ENCODE measurements around the gene ADAM12.

- TF ChIP-seq MAX (IDR thresholded peaks at IDR 0.05): no peak
- no peak for TF ChIP-seq CEBPB (IDR thresholded peaks at IDR 0.05)
- TF ChIP-seq TEAD4 (IDR thresholded peaks at IDR 0.05): no peak
- TF ChIP-seq, protein P1, sequence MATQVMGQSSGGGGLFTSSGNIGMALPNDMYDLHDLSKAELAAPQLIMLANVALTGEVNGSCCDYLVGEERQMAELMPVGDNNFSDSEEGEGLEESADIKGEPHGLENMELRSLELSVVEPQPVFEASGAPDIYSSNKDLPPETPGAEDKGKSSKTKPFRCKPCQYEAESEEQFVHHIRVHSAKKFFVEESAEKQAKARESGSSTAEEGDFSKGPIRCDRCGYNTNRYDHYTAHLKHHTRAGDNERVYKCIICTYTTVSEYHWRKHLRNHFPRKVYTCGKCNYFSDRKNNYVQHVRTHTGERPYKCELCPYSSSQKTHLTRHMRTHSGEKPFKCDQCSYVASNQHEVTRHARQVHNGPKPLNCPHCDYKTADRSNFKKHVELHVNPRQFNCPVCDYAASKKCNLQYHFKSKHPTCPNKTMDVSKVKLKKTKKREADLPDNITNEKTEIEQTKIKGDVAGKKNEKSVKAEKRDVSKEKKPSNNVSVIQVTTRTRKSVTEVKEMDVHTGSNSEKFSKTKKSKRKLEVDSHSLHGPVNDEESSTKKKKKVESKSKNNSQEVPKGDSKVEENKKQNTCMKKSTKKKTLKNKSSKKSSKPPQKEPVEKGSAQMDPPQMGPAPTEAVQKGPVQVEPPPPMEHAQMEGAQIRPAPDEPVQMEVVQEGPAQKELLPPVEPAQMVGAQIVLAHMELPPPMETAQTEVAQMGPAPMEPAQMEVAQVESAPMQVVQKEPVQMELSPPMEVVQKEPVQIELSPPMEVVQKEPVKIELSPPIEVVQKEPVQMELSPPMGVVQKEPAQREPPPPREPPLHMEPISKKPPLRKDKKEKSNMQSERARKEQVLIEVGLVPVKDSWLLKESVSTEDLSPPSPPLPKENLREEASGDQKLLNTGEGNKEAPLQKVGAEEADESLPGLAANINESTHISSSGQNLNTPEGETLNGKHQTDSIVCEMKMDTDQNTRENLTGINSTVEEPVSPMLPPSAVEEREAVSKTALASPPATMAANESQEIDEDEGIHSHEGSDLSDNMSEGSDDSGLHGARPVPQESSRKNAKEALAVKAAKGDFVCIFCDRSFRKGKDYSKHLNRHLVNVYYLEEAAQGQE (IDR thresholded peaks at IDR 0.05; ENCODE audit: low read depth): no peak
- TF ChIP-seq RAD21 (IDR thresholded peaks at IDR 0.05; ENCODE audit: low read depth): no peak
- no peak for TF ChIP-seq USF1 (IDR thresholded peaks at IDR 0.05)
- TF ChIP-seq EP300 (IDR thresholded peaks at IDR 0.05; ENCODE audit: borderline replicate concordance): no peak
- no peak for TF ChIP-seq ZBTB7A (IDR thresholded peaks at IDR 0.05; ENCODE audit: low read depth)
- no peak for TF ChIP-seq TAF1 (IDR thresholded peaks at IDR 0.05; ENCODE audit: low read depth)
- no peak for TF ChIP-seq YY1 (IDR thresholded peaks at IDR 0.05; ENCODE audit: low read depth)
- TF ChIP-seq CREB1 (IDR thresholded peaks at IDR 0.05; ENCODE audit: low read depth): no peak
- TF ChIP-seq EGR1 (IDR thresholded peaks at IDR 0.05): no peak
- TF ChIP-seq NFIC (IDR thresholded peaks at IDR 0.05): no peak
- no peak for TF ChIP-seq FOXM1 (IDR thresholded peaks at IDR 0.05; ENCODE audit: borderline replicate concordance, low read depth)
Measured at GRCh38 chr10:126066456-126066855, 321.8 kb downstream of the ADAM12 start.
